Measurements from ENCODE around the gene TTC8.
A peak's percentile ranks its signal among the peaks of the same experiment; 100 is the strongest.

The TTC8 gene

GRCh38 chr14:88825503-88825902 lies 1.1 kb downstream of the TTC8 start:
- H3K36me3 Mint-ChIP-seq (ENCODE audit: low read depth), result peaks cover 6% of the 10 kb centered on the region
- H3K4me3 Mint-ChIP-seq, result peak overlapping the region; percentile 86 to 94 (median 94)
- TF ChIP-seq, protein P1, sequence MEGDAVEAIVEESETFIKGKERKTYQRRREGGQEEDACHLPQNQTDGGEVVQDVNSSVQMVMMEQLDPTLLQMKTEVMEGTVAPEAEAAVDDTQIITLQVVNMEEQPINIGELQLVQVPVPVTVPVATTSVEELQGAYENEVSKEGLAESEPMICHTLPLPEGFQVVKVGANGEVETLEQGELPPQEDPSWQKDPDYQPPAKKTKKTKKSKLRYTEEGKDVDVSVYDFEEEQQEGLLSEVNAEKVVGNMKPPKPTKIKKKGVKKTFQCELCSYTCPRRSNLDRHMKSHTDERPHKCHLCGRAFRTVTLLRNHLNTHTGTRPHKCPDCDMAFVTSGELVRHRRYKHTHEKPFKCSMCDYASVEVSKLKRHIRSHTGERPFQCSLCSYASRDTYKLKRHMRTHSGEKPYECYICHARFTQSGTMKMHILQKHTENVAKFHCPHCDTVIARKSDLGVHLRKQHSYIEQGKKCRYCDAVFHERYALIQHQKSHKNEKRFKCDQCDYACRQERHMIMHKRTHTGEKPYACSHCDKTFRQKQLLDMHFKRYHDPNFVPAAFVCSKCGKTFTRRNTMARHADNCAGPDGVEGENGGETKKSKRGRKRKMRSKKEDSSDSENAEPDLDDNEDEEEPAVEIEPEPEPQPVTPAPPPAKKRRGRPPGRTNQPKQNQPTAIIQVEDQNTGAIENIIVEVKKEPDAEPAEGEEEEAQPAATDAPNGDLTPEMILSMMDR (IDR thresholded peaks at IDR 0.05; ENCODE audit: unreplicated experiment in 3 of 3), result no peak
- H3K27me3 Mint-ChIP-seq (ENCODE audit: low read depth), result no peaks in the 10 kb centered on the region
- H3K27ac Mint-ChIP-seq, result peak overlapping the region; percentile 98 to 100 (median 98)
- peaks cover 28% of the 10 kb centered on the region for H3K4me1 Mint-ChIP-seq
- H3K9me3 Mint-ChIP-seq, result no peaks in the 10 kb centered on the region

DNA sequence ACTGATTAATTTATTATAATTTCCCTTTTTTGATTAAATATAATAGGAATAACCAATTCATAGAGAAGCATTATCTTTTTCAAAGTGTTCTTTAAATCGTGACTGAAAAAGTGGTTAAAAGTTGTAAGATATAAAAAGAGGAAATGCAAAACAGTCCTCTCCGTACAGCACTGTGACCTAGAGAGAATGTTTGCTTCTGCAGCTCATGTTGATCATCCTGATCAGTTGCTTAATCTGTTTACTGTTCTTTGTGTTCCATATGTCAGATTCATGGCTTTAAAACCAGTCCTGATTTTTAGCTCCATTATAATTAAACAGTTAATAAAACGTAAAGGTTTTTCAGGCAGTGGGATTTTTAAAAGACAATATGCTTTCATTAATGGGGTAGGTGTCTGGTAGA lies 4.7 kb downstream of the TTC8 start:
- Mint-ChIP-seq H3K36me3 (ENCODE audit: low read depth) (peaks cover 23% of the 10 kb centered on the region), H3K4me1 (peaks cover 29% of the 10 kb centered on the region), H3K27ac (no peak overlapping the region), H3K4me3 (no peak overlapping the region), H3K9me3 (no peaks in the 10 kb centered on the region), H3K27me3 (ENCODE audit: low read depth) (no peaks in the 10 kb centered on the region)
- TF ChIP-seq, protein P1 (IDR thresholded peaks at IDR 0.05; ENCODE audit: unreplicated experiment in 3 of 3), result no peak

- peaks cover 23% of the 10 kb centered on the region for H3K36me3 Mint-ChIP-seq (ENCODE audit: low read depth)
- H3K4me3 Mint-ChIP-seq, result no peak overlapping the region
- H3K9me3 Mint-ChIP-seq, result no peaks in the 10 kb centered on the region
- H3K4me1 Mint-ChIP-seq, result peaks cover 35% of the 10 kb centered on the region
- H3K27me3 Mint-ChIP-seq (ENCODE audit: low read depth), result no peaks in the 10 kb centered on the region
- peak overlapping the region in 1 of 3 experiments; percentile 37 for H3K27ac Mint-ChIP-seq
- TF ChIP-seq, protein P1 (IDR thresholded peaks at IDR 0.05; ENCODE audit: unreplicated experiment in 3 of 3), result no peak
Observed at GRCh38 chr14:88829685-88830302, 5.3 kb downstream of the TTC8 start.

DNA sequence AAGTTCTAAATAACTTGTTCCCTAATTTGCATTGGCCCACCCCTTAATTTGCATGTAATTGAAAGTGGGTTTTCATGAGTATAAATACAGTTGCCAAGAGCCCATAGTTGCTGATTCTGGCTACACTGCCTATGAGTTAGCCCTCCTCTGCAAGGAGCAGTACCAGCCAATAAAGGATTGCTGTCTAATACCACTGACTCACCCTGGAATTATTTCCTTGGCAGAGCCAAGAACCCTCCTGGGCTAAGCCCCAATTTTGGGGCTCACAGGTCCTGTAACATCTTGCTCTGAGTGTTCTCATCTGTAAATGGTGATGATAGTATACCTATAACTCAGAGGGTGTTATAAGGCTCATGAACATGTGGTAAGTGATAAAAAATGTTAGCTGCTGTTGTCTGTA lies 6.8 kb downstream of the TTC8 start:
- peaks cover 38% of the 10 kb centered on the region for H3K4me1 Mint-ChIP-seq
- H3K36me3 Mint-ChIP-seq (ENCODE audit: low read depth), result peaks cover 23% of the 10 kb centered on the region
- H3K27me3 Mint-ChIP-seq (ENCODE audit: low read depth), result no peaks in the 10 kb centered on the region
- no peak overlapping the region for H3K4me3 Mint-ChIP-seq
- no peak overlapping the region for H3K27ac Mint-ChIP-seq
- no peaks in the 10 kb centered on the region for H3K9me3 Mint-ChIP-seq
- TF ChIP-seq, protein P1 (IDR thresholded peaks at IDR 0.05; ENCODE audit: unreplicated experiment in 3 of 3), result no peak

DNA sequence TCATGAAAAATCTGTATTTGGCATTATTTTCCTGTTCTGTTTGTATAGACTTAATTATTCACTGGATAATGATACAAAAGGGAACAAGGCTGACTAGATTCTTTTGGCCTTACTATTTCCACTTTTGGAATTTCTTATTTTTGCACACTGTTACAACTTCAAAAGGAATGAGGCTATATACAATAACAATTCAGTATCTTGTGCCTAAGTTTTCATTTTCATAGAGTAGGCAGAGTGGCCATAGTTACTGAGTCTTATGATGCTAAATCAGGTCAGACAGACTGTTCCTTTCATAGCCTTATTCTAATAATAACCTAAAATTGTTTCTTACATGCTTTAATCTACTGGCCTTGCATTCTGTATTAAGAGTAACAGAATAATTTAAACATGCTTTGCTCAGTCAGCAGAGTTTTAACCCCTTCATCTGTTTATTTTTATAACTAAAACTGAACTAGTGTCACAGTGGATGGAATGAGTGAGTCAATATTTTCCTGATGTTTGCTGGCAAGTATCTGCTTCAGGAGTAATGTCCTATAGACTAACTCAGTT lies 10.5 kb downstream of the TTC8 start:
- Mint-ChIP-seq H3K27ac (peak overlapping the region; percentile 40 to 76 (median 74)), H3K9me3 (no peaks in the 10 kb centered on the region), H3K27me3 (ENCODE audit: low read depth) (no peaks in the 10 kb centered on the region), H3K4me1 (peaks cover 32% of the 10 kb centered on the region), H3K36me3 (ENCODE audit: low read depth) (peaks cover 23% of the 10 kb centered on the region), H3K4me3 (no peak overlapping the region)
- TF ChIP-seq, protein P1 (IDR thresholded peaks at IDR 0.05; ENCODE audit: unreplicated experiment in 3 of 3), result no peak

DNA sequence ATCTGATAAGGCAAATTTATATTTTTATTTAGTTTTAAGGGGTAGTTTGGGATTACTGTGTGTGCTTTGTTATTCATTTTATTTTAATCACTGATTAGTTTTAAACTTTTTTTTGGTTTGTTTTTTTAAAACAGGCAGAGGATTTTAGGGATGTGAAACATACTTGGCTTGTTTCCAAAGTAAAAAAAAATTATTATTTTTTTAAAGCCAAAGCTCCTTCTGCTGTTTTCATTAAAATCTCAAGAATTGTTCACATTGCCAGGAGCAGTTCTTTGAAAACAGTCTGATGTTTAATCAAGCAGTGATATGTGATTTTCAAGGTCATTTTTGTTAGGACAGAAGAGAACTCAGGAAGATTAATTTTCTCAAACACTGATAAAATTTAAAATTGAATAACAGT lies 11.2 kb downstream of the TTC8 start:
- Mint-ChIP-seq H3K4me3 (no peak overlapping the region), H3K36me3 (ENCODE audit: low read depth) (peaks cover 16% of the 10 kb centered on the region), H3K27ac (peak overlapping the region in 2 of 3 experiments; percentile 30 to 40), H3K4me1 (peaks cover 32% of the 10 kb centered on the region), H3K9me3 (no peaks in the 10 kb centered on the region), H3K27me3 (ENCODE audit: low read depth) (no peaks in the 10 kb centered on the region)
- TF ChIP-seq, protein P1 (IDR thresholded peaks at IDR 0.05; ENCODE audit: unreplicated experiment in 3 of 3), result no peak

Measured in nephron (organoid).